ENCODE data around the gene TCTA.

DNA sequence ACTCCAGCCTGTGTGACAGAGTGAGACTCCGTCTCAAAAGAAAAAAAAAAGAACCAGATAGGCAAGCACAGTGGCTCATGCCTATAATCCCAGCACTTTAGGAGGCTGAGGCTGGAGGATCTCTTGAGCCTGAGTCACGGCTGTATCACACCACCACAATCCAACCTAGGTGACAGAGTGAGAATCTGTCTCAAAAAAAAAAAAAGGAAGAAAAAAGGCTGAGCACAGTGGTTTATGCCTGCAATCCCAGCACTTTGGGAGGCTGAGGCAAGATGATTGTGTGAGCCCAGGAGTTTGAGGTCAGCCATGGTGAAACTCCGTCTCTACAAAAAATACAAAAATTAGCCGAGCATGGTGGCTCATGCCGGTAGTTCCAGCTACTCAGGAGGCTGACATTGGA, 22.5 kb downstream of the TCTA start:
- TF ChIP-seq, protein P1, sequence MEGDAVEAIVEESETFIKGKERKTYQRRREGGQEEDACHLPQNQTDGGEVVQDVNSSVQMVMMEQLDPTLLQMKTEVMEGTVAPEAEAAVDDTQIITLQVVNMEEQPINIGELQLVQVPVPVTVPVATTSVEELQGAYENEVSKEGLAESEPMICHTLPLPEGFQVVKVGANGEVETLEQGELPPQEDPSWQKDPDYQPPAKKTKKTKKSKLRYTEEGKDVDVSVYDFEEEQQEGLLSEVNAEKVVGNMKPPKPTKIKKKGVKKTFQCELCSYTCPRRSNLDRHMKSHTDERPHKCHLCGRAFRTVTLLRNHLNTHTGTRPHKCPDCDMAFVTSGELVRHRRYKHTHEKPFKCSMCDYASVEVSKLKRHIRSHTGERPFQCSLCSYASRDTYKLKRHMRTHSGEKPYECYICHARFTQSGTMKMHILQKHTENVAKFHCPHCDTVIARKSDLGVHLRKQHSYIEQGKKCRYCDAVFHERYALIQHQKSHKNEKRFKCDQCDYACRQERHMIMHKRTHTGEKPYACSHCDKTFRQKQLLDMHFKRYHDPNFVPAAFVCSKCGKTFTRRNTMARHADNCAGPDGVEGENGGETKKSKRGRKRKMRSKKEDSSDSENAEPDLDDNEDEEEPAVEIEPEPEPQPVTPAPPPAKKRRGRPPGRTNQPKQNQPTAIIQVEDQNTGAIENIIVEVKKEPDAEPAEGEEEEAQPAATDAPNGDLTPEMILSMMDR (IDR thresholded peaks at IDR 0.05 in 4 of 5, conservative IDR thresholded peaks at IDR 0.05 in 1 of 5) = no peak
- TF ChIP-seq POLR2A (IDR thresholded peaks at IDR 0.05) = no peak

All from gastrocnemius medialis (tissue), 4 donors.